ENCODE measurements around the gene EGFL6. TPM values are rescaled to one million over a fixed set of nuclear protein-coding genes. Genes with fewer than 3 reads are reported as not detected.

EGFL6 gene, protein sequence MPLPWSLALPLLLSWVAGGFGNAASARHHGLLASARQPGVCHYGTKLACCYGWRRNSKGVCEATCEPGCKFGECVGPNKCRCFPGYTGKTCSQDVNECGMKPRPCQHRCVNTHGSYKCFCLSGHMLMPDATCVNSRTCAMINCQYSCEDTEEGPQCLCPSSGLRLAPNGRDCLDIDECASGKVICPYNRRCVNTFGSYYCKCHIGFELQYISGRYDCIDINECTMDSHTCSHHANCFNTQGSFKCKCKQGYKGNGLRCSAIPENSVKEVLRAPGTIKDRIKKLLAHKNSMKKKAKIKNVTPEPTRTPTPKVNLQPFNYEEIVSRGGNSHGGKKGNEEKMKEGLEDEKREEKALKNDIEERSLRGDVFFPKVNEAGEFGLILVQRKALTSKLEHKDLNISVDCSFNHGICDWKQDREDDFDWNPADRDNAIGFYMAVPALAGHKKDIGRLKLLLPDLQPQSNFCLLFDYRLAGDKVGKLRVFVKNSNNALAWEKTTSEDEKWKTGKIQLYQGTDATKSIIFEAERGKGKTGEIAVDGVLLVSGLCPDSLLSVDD
- total RNA-seq = under 0.01 TPM in 1 of 2 replicates, not detected in the other

DNA sequence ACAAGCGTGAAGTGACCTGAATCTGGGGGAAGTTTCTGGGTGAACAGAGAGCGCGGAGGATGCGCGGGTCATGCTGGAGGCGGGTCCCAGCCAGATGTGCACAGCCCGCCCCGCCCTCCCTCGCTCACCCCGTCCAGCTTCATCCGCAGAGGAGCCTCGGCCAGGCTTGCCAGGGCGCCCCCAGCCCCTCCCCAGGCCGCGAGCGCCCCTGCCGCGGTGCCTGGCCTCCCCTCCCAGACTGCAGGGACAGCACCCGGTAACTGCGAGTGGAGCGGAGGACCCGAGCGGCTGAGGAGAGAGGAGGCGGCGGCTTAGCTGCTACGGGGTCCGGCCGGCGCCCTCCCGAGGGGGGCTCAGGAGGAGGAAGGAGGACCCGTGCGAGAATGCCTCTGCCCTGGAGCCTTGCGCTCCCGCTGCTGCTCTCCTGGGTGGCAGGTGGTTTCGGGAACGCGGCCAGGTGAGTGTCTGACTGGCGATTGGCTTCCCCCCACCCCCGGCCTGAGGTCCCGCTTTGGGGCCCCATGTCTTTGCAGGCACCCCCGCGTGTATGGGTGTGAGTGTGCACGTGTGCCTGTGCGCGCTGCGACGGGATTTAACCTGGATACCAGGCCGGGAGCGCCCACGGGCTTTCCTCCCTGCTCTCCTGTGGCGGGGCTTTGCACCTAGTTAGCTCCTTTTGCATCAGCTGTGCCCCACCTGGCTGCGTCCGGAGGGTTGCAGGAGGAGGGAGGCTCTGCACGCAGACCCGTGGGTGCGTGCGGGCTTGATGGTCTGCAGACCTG lies at the start of gene EGFL6:
TSS of gene EGFL6 (plus strand) at position 123 of the 782 bp plus-strand sequence. CDS start at position 384, 261 bp downstream.

GRCh38 chrX:13652850-13653693 lies 83.7 kb downstream of the EGFL6 start, which contains the start of gene TCEANC:
TSS of gene TCEANC (plus strand) at chrX:13653141. CDS start at chrX:13662509, 9,368 bp downstream.

Other genes starting within 250 kb of the EGFL6 start
- not detected in 2 replicates for gene ATXN3L, start 249.5 kb upstream of the EGFL6 start, total RNA-seq
- 2.0 and 3.9 TPM in 2 replicates for gene TCEANC, start 83.5 kb downstream of the EGFL6 start, total RNA-seq
- 34.2 and 38.5 TPM in 2 replicates for gene RAB9A, start 119.5 kb downstream of the EGFL6 start, total RNA-seq
- 18.7 and 28.3 TPM in 2 replicates for gene TRAPPC2, start 165.0 kb downstream of the EGFL6 start, total RNA-seq
- gene OFD1, start 165.1 kb downstream of the EGFL6 start, total RNA-seq = 12.1 and 20.0 TPM in 2 replicates
- gene GPM6B, start 247.5 kb downstream of the EGFL6 start, total RNA-seq = not detected in 2 replicates

Data from placental epithelial cell (primary cell).